Breast epithelium (tissue), 4 donors: Measurements from ENCODE around the gene KIDINS220. TPM values are rescaled to one million over a fixed set of nuclear protein-coding genes. Genes with fewer than 3 reads are reported as not detected.

ENCODE experiments used
- DNase-seq, 2 donors: peaks; one replicate each; pipeline ENCODE4 v3.0.0-alpha.2; 2019; ENCODE audit warnings: low spot score in 2 of 2
- H3K27ac ChIP-seq, 2 donors: fragments of 200-600 bp; sonication (generic) in 1 of 2; one replicate each; pipeline ENCODE4 v1.5.1; 2016 to 2019; ENCODE audit warnings: mild to moderate bottlenecking in 1 of 2
- H3K27me3 ChIP-seq, 2 donors: fragments of 200-600 bp; sonication (generic) in 1 of 2; one replicate each; pipeline versions ENCODE4 v1.5.1 to v1.6.0; 2017 to 2019; ENCODE audit warnings: control low read depth in 1 of 2, mild to moderate bottlenecking in 1 of 2
- H3K36me3 ChIP-seq: fragments of 200-600 bp; one replicate; pipeline ENCODE4 v1.5.1; 2019
- H3K4me1 ChIP-seq, 2 donors: fragments of 200-600 bp; sonication (generic); one replicate each; pipeline ENCODE4 v1.5.1; 2016 to 2019; ENCODE audit warnings: control low read depth in 1 of 2
- H3K4me3 ChIP-seq, 3 donors: fragments of 200-600 bp; sonication (generic); 1 replicate in 2 of 3; 2 replicates in 1 of 3; pipeline ENCODE4 v1.5.1; 2016 to 2019; ENCODE audit warnings: mild to moderate bottlenecking in 3 of 3, moderate library complexity in 2 of 3
- H3K9me3 ChIP-seq, 2 donors: fragments of 200-600 bp; sonication (generic) in 1 of 2; one replicate each; pipeline ENCODE4 v1.5.1; 2016 to 2019; ENCODE audit warnings: control low read depth in 1 of 2
- CTCF ChIP-seq, 3 donors: fragments of 450-650 bp; IDR thresholded peaks; one replicate each; pipeline ENCODE4 v1.5.1; 2016 to 2017; ENCODE audit warnings: antibody characterized with exemption in 3 of 3, mild to moderate bottlenecking in 3 of 3, moderate library complexity in 3 of 3
- POLR2A ChIP-seq: fragments of 450-650 bp; IDR thresholded peaks from one replicate; pipeline ENCODE4 v1.6.1; 2016; ENCODE audit warnings: antibody characterized with exemption, mild to moderate bottlenecking, moderate library complexity
- POLR2AphosphoS5 ChIP-seq, 3 donors: sonication (generic); formaldehyde crosslinking; IDR thresholded peaks; one replicate each; pipeline ENCODE4 v1.6.1; 2017; ENCODE audit warnings: antibody characterized with exemption in 3 of 3
- intact Hi-C: fragments of 100-400 bp; cut with DNase I; formaldehyde crosslinking; loops from one replicate; pipeline ENCODE4 v1.15.1; 2023; ENCODE audit warnings: low total_unique reads
- total RNA-seq, 3 donors: library from RNA; depleted of rRNA; stranded (reverse); fragments of >200 nt; gene quantifications; one replicate each; pipeline ENCODE4 v1.1.0, GENCODE V29; 2016

The KIDINS220 gene
- total RNA-seq, 3 donors from 2014 or later, result 73.1 to 120 (median 87.2) TPM

GRCh38 chr2:8714971-8715370, 122.4 kb downstream of the KIDINS220 start:
- no peak overlapping the region for H3K4me3 ChIP-seq
- H3K36me3 ChIP-seq, result no peaks in the 10 kb centered on the region
- TF ChIP-seq CTCF (IDR thresholded peaks at IDR 0.05) (no peak), POLR2A (no peak), POLR2AphosphoS5 (IDR thresholded peaks at IDR 0.05) (no peak)
- DNase-seq, result no peak
- intact Hi-C loops, result no loop called here
- H3K27me3 ChIP-seq, result no peaks in the 10 kb centered on the region
- no peaks in the 10 kb centered on the region for H3K9me3 ChIP-seq
- no peak overlapping the region for H3K27ac ChIP-seq
- H3K4me1 ChIP-seq, result no peaks in the 10 kb centered on the region

DNA sequence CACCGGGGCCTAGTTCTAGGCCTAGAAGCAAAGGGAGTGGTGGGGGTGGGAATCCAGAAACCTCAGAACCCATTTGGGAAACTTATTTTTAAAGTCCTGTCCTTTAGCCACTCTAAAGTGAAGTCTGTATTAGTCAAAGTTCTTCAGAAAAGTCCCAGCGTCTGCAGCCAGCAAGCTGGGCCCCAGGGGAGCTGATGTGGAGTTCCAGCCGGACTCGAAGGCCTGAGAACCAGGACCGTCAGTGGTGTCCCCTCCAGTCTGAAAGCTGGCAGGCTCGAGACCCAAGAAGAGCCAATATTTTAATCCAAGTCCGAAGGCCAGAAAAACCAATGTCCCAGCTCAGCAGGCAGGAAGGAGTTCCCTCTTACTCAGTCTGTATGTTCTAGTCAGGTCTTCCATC, 123.1 kb downstream of the KIDINS220 start:
- Histone ChIP-seq H3K27ac (no peak overlapping the region), H3K4me3 (no peak overlapping the region), H3K9me3 (no peaks in the 10 kb centered on the region), H3K36me3 (no peaks in the 10 kb centered on the region), H3K4me1 (no peaks in the 10 kb centered on the region), H3K27me3 (no peaks in the 10 kb centered on the region)
- DNase-seq, result no peak
- intact Hi-C loops, result no loop called here
- TF ChIP-seq POLR2A, result no peak
- no peak for TF ChIP-seq POLR2AphosphoS5 (IDR thresholded peaks at IDR 0.05)
- no peak for TF ChIP-seq CTCF (IDR thresholded peaks at IDR 0.05)

- no peaks in the 10 kb centered on the region for H3K9me3 ChIP-seq
- H3K27ac ChIP-seq, result no peak overlapping the region
- no peaks in the 10 kb centered on the region for H3K27me3 ChIP-seq
- DNase-seq, result no peak
- no peaks in the 10 kb centered on the region for H3K4me1 ChIP-seq
- intact Hi-C loops, result no loop called here
- H3K4me3 ChIP-seq, result no peak overlapping the region
- TF ChIP-seq POLR2A (no peak), POLR2AphosphoS5 (IDR thresholded peaks at IDR 0.05) (no peak), CTCF (IDR thresholded peaks at IDR 0.05) (no peak)
- H3K36me3 ChIP-seq, result no peaks in the 10 kb centered on the region
Measured at GRCh38 chr2:8710951-8711350, 126.5 kb downstream of the KIDINS220 start.

DNA sequence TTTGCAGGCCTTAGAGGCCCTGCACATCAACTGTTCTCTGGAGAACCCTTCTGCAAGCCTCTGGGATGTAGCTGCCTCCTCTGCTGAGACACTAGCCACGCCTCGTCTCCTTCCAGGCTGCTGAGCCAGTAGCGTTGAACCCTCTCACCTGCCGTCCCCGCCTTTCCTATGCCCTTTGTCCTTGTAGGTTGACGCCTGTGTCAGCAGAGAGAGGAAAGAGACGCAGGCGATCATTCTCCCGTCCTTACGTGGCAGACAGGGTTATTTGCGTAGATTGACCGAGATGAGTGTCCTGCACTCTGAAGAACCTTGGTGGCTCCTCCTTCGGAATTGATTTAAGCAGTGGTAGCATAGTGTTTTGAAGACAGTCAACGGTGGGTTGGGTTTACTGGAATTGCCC, 127.8 kb downstream of the KIDINS220 start:
- H3K27ac ChIP-seq, result no peak overlapping the region

GRCh38 chr2:8704906-8705305, 132.5 kb downstream of the KIDINS220 start:
- no peak overlapping the region for H3K27ac ChIP-seq
- TF ChIP-seq POLR2AphosphoS5 (IDR thresholded peaks at IDR 0.05) (no peak), POLR2A (no peak), CTCF (IDR thresholded peaks at IDR 0.05) (no peak)
- H3K4me1 ChIP-seq, result no peaks in the 10 kb centered on the region
- no peaks in the 10 kb centered on the region for H3K27me3 ChIP-seq
- intact Hi-C loops, result no loop called here
- no peaks in the 10 kb centered on the region for H3K9me3 ChIP-seq
- no peak for DNase-seq
- no peak overlapping the region for H3K4me3 ChIP-seq
- H3K36me3 ChIP-seq, result no peaks in the 10 kb centered on the region

More for the DNA sequence above, 127.8 kb downstream of the KIDINS220 start:
- Histone ChIP-seq H3K4me1 (no peaks in the 10 kb centered on the region), H3K27me3 (no peaks in the 10 kb centered on the region), H3K4me3 (no peak overlapping the region), H3K36me3 (no peaks in the 10 kb centered on the region), H3K9me3 (no peaks in the 10 kb centered on the region)
- no peak for TF ChIP-seq CTCF (IDR thresholded peaks at IDR 0.05)
- no peak for TF ChIP-seq POLR2A
- TF ChIP-seq POLR2AphosphoS5 (IDR thresholded peaks at IDR 0.05), result no peak
- no peak for DNase-seq
- intact Hi-C loops, result no loop called here
